Endothelial cell of umbilical vein (primary cell): Measurements from ENCODE around the gene LIME1. TPM values are rescaled to one million over a fixed set of nuclear protein-coding genes. Genes with fewer than 3 reads are reported as not detected.

Experiments
- BruUV-seq: library from RNA; stranded (reverse); fragments of 400-500 nt; replicated peaks from 2 replicates; lab custom pipeline; 2021; lab: Mats Ljungman, UMichigan
- CTCF ChIA-PET: fragments of 300-600, 350-600 bp; sonication (Branson Sonifier 250); formaldehyde crosslinking; loops from one replicate; lab custom pipeline; 2021; ENCODE audit warnings: antibody characterized with exemption, inconsistent platforms; lab: Charles Lee
- POLR2A ChIA-PET: fragments of 300-600, 350-600 bp; sonication (Branson Sonifier 250); formaldehyde crosslinking; loops from one replicate; lab custom pipeline; 2021; ENCODE audit warnings: antibody characterized with exemption, inconsistent platforms; lab: Charles Lee
- DNase-seq: peaks from one replicate; pipeline ENCODE4 v3.0.0-alpha.2; 2011; ENCODE audit warnings: low read depth, low spot score
- FAIRE-seq: peaks from 2 replicates; lab custom pipeline; 2011; peaks lifted over from hg19 to GRCh38; lab: Jason Lieb, UNC
- H2AFZ ChIP-seq: 2 replicates; pipeline ENCODE4 v1.6.0; 2012; ENCODE audit warnings: low read depth, low read length, control low read depth, inconsistent platforms
- H3K27ac ChIP-seq: 2 replicates; pipeline ENCODE4 v1.5.1; 2011; ENCODE audit warnings: low read depth, mild to moderate bottlenecking, control low read depth, low read length, moderate library complexity; ENCODE audit not compliant: insufficient read depth
- H3K27me3 ChIP-seq, 2 experiments: 2 replicates each; pipeline versions ENCODE4 v1.6.0 to v1.6.1; 2011; ENCODE audit warnings: low read length in 2 of 2, mixed read lengths in 1 of 2; ENCODE audit not compliant: control insufficient read depth in 2 of 2, insufficient read depth in 2 of 2
- H3K36me3 ChIP-seq, 2 experiments: 2 replicates in 1 of 2; 3 replicates in 1 of 2; pipeline ENCODE4 v1.5.1; 2011; ENCODE audit warnings: low read length in 2 of 2, mild to moderate bottlenecking in 1 of 2, moderate library complexity in 1 of 2; ENCODE audit not compliant: control insufficient read depth in 2 of 2, insufficient read depth in 2 of 2; ENCODE audit errors: extremely low read depth in 1 of 2
- H3K4me1 ChIP-seq: 3 replicates; pipeline ENCODE4 v1.5.1; 2011; ENCODE audit warnings: mild to moderate bottlenecking, low read length; ENCODE audit not compliant: control insufficient read depth, insufficient read depth; ENCODE audit errors: extremely low read depth
- H3K4me2 ChIP-seq: 2 replicates; pipeline ENCODE4 v1.6.1; 2011; ENCODE audit warnings: low read length, control low read depth, mixed read lengths; ENCODE audit not compliant: insufficient read depth
- H3K4me3 ChIP-seq, 3 experiments: fragments of 200-600 bp in 1 of 3; sonication (generic), shearing (Covaris generic) in 1 of 3; replicated peaks in 1 of 3; 2 replicates each; pipeline ENCODE4 v1.5.1; 2011 to 2016; ENCODE audit warnings: control low read depth in 3 of 3, low read length in 3 of 3, mild to moderate bottlenecking in 2 of 3, inconsistent platforms in 1 of 3, low read depth in 1 of 3, moderate library complexity in 1 of 3; ENCODE audit not compliant: insufficient read depth in 1 of 3
- H3K79me2 ChIP-seq: 2 replicates; pipeline ENCODE4 v1.6.0; 2012; ENCODE audit warnings: low read length, inconsistent platforms; ENCODE audit not compliant: control insufficient read depth, insufficient read depth
- H3K9ac ChIP-seq: replicated peaks from 2 replicates; pipeline ENCODE3; 2011; ENCODE audit warnings: low read length, control low read depth; ENCODE audit not compliant: insufficient read depth; ENCODE audit errors: extremely low read depth
- H3K9me1 ChIP-seq: replicated peaks from 3 replicates; pipeline ENCODE4 v1.6.0; 2011; ENCODE audit warnings: mild to moderate bottlenecking, low read length; ENCODE audit not compliant: control insufficient read depth, insufficient read depth; ENCODE audit errors: extremely low read depth
- H3K9me3 ChIP-seq: replicated peaks from 2 replicates; pipeline ENCODE4 v1.5.1; 2012; ENCODE audit warnings: low read length, inconsistent platforms; ENCODE audit not compliant: control insufficient read depth, insufficient read depth
- H4K20me1 ChIP-seq: replicated peaks from 2 replicates; pipeline ENCODE3; 2011; ENCODE audit warnings: mild to moderate bottlenecking, low read length; ENCODE audit not compliant: control insufficient read depth, insufficient read depth; ENCODE audit errors: extremely low read depth
- CTCF ChIP-seq, 2 donors: IDR thresholded peaks; 1 replicate in 1 of 2; 2 replicates in 1 of 2; pipeline ENCODE4 v1.5.1; 2011; ENCODE audit warnings: low read length in 2 of 2, mild to moderate bottlenecking in 2 of 2, moderate library complexity in 2 of 2, control low read depth in 1 of 2, inconsistent platforms in 1 of 2, low read depth in 1 of 2; ENCODE audit not compliant: insufficient read depth in 1 of 2; ENCODE audit errors: extremely low read depth in 1 of 2
- EZH2 ChIP-seq: IDR thresholded peaks from 2 replicates; pipeline ENCODE4 v1.6.1; 2012; ENCODE audit warnings: borderline replicate concordance, low read depth, mild to moderate bottlenecking, moderate library complexity, low read length, inconsistent platforms; ENCODE audit not compliant: severe bottlenecking
- MYC ChIP-seq: IDR thresholded peaks from one replicate; pipeline ENCODE4 v1.6.1; 2011; ENCODE audit warnings: mild to moderate bottlenecking, low read depth, low read length
- POLR2A ChIP-seq: IDR thresholded peaks from 2 replicates; pipeline ENCODE4 v1.6.1; 2012; ENCODE audit warnings: low read depth, mild to moderate bottlenecking, control low read depth, low read length
- dilution Hi-C: fragments of 300-500 bp; cut with MboI; formaldehyde crosslinking; loops from one replicate; pipeline ENCODE4 v1.15.0; 2019; ENCODE audit warnings: low sequenced_read_pairs; ENCODE audit not compliant: extremely low pct_ligation_motif_present
- intact Hi-C: fragments of 100-400 bp; cut with micrococcal nuclease; formaldehyde crosslinking; loops from one replicate; pipeline ENCODE4 v1.10.0; 2022
- polyA plus RNA-seq, 4 experiments: library from polyadenylated mRNA; depleted of rRNA in 3 of 4; stranded (reverse) in 3 of 4; unstranded in 1 of 4; fragments of >200 nt; gene quantifications; 2 replicates each; pipeline versions ENCODE4 v1.2.1 to v1.2.3, GENCODE V29; 2011 to 2012; ENCODE audit warnings: missing spikeins in 1 of 4
- total RNA-seq: library from RNA; stranded (reverse); gene quantifications from 2 replicates; pipeline ENCODE4 v1.2.3, GENCODE V29; 2021

LIME1 gene
- total and polyA plus RNA-seq, 2 donors (not counting 3 experiments of a cell fraction or from before 2014, with no cell fraction given) = 10.7 to 12.2 TPM

- H3K9ac ChIP-seq = peak overlapping the region; percentile 73
- H3K4me1 ChIP-seq = peaks cover 14% of the 10 kb centered on the region
- BruUV-seq = no TSS peak
- TF ChIP-seq POLR2A (no peak), EZH2 (no peak), CTCF (IDR thresholded peaks at IDR 0.05; ENCODE audit: extremely low read depth in 1 of 2, insufficient read depth in 1 of 2, low read depth in 1 of 2, low read length in 2 of 2) (peak; percentile 24 to 25), MYC (peak; percentile 14)
- dilution Hi-C loops (no loop called here), intact Hi-C loops (loop anchor here (1.0 to 5.0 kb wide), 5 partner anchors 34 to 250 kb away; partner anchors contain the start of genes GMEB2, RTEL1, TPD52L2 and UCKL1)
- H4K20me1 ChIP-seq = no peaks in the 10 kb centered on the region
- peak; percentile 39 for DNase-seq
- H3K27me3 ChIP-seq = no peaks in the 10 kb centered on the region
- H2AFZ ChIP-seq = no peak overlapping the region
- ChIA-PET CTCF (interaction anchor here (0.6 to 2.8 kb wide), 15 partner anchors 9 to 267 kb away, joined by 3 to 19 read pairs (median 6); partner anchors contain the start of genes LIME1, RTEL1, SLC2A4RG and TPD52L2), POLR2A (interaction anchor here (0.6 to 1.8 kb wide), 3 partner anchors 8 to 20 kb away, joined by 3 to 9 read pairs (median 8); no protein-coding TSS in a partner anchor)
- peak; percentile 72 for FAIRE-seq
- H3K27ac ChIP-seq = peak overlapping the region; percentile 29
- H3K4me3 ChIP-seq = peak overlapping the region; percentile 62 to 77 (median 70)
- peaks cover 13 to 28% of the 10 kb centered on the region in 2 experiments for H3K36me3 ChIP-seq
- peak overlapping the region; percentile 29 for H3K4me2 ChIP-seq
- no peaks in the 10 kb centered on the region for H3K9me1 ChIP-seq
- peaks cover 56% of the 10 kb centered on the region for H3K79me2 ChIP-seq
- H3K9me3 ChIP-seq = no peaks in the 10 kb centered on the region
These were observed 29.5 kb upstream of the LIME1 start for GRCh38 chr20:63706852-63707557.
